Mesenchymal stem cell (in vitro differentiated cells and primary cell): ENCODE measurements around the gene GRIFIN.

Source experiments
- DNase-seq: peaks from one replicate; pipeline ENCODE4 v3.0.0-alpha.2; 2013
- H2AFZ ChIP-seq: one replicate; pipeline ENCODE4 v1.6.1; 2013; ENCODE audit warnings: low read depth, mild to moderate bottlenecking, control low read depth, inconsistent platforms, low read length, moderate library complexity
- H2AK5ac ChIP-seq: 2 replicates; pipeline ENCODE4 v1.6.1; 2013; ENCODE audit warnings: low read length, moderate library complexity, mild to moderate bottlenecking, inconsistent platforms; ENCODE audit not compliant: severe bottlenecking
- H2BK120ac ChIP-seq: one replicate; pipeline ENCODE4 v1.6.1; 2013; ENCODE audit warnings: low read depth, mild to moderate bottlenecking, inconsistent platforms, low read length, moderate library complexity
- H2BK12ac ChIP-seq, 2 experiments: one replicate each; pipeline ENCODE4 v1.6.1; 2013; ENCODE audit warnings: inconsistent platforms in 2 of 2, low read length in 2 of 2, mild to moderate bottlenecking in 2 of 2, moderate library complexity in 2 of 2, control low read depth in 1 of 2
- H2BK15ac ChIP-seq: one replicate; pipeline ENCODE4 v1.6.1; 2013; ENCODE audit warnings: mild to moderate bottlenecking, low read depth, inconsistent platforms; ENCODE audit not compliant: poor library complexity, severe bottlenecking
- H2BK5ac ChIP-seq: 2 replicates; pipeline ENCODE4 v1.6.1; 2013; ENCODE audit warnings: low read depth, mild to moderate bottlenecking, low read length, control low read depth, inconsistent platforms; ENCODE audit not compliant: poor library complexity, severe bottlenecking
- H3K14ac ChIP-seq, 2 experiments: one replicate each; pipeline ENCODE4 v1.6.1; 2013; ENCODE audit warnings: inconsistent platforms in 2 of 2, low read length in 2 of 2, control low read depth in 1 of 2, mild to moderate bottlenecking in 1 of 2, moderate library complexity in 1 of 2
- H3K18ac ChIP-seq, 2 experiments: one replicate each; pipeline ENCODE4 v1.6.1; 2013; ENCODE audit warnings: inconsistent platforms in 2 of 2, low read length in 2 of 2, control low read depth in 1 of 2, low read depth in 1 of 2, mild to moderate bottlenecking in 1 of 2
- H3K23ac ChIP-seq, 2 experiments: one replicate each; pipeline ENCODE4 v1.6.1; 2013; ENCODE audit warnings: inconsistent platforms in 2 of 2, low read length in 2 of 2, mild to moderate bottlenecking in 2 of 2, moderate library complexity in 2 of 2, control low read depth in 1 of 2
- H3K27ac ChIP-seq: 2 replicates; pipeline ENCODE4 v1.5.1; 2013; ENCODE audit warnings: mild to moderate bottlenecking, moderate library complexity, low read length, control low read depth, inconsistent platforms; ENCODE audit not compliant: poor library complexity, severe bottlenecking
- H3K27me3 ChIP-seq, 2 experiments: 2 replicates each; pipeline versions ENCODE4 v1.6.1 to v1.7.0; 2013; ENCODE audit warnings: low read length in 2 of 2, mild to moderate bottlenecking in 2 of 2, moderate library complexity in 2 of 2, control low read depth in 1 of 2, inconsistent platforms in 1 of 2; ENCODE audit not compliant: control insufficient read depth in 1 of 2, insufficient read depth in 1 of 2
- H3K36me3 ChIP-seq, 2 experiments: 2 replicates each; pipeline versions ENCODE4 v1.6.1 to v1.7.0; 2013; ENCODE audit warnings: low read length in 2 of 2, control low read depth in 1 of 2, inconsistent platforms in 1 of 2, low read depth in 1 of 2, mild to moderate bottlenecking in 1 of 2; ENCODE audit not compliant: insufficient read depth in 2 of 2, control insufficient read depth in 1 of 2
- H3K4ac ChIP-seq, 2 experiments: one replicate each; pipeline ENCODE4 v1.6.1; 2013; ENCODE audit warnings: inconsistent platforms in 2 of 2, low read length in 2 of 2, mild to moderate bottlenecking in 2 of 2, moderate library complexity in 2 of 2, control low read depth in 1 of 2, low read depth in 1 of 2
- H3K4me1 ChIP-seq: 2 replicates; pipeline ENCODE4 v1.6.1; 2013; ENCODE audit warnings: low read depth, low read length, control low read depth; ENCODE audit not compliant: control insufficient read depth, insufficient read depth
- H3K4me2 ChIP-seq: 2 replicates; pipeline ENCODE4 v1.6.1; 2013; ENCODE audit warnings: low read length, mild to moderate bottlenecking, inconsistent platforms; ENCODE audit not compliant: poor library complexity, severe bottlenecking
- H3K4me3 ChIP-seq, 2 experiments: 2 replicates each; pipeline versions ENCODE4 v1.5.1 to v1.7.0; 2013; ENCODE audit warnings: low read length in 2 of 2, mild to moderate bottlenecking in 2 of 2, control low read depth in 1 of 2, low read depth in 1 of 2; ENCODE audit not compliant: insufficient read depth in 1 of 2
- H3K79me1 ChIP-seq: replicated peaks from 2 replicates; pipeline ENCODE4 v1.6.1; 2013; ENCODE audit warnings: mild to moderate bottlenecking, control low read depth, low read length, inconsistent platforms; ENCODE audit not compliant: poor library complexity, severe bottlenecking
- H3K9ac ChIP-seq: 2 replicates; pipeline ENCODE4 v1.7.0; 2013; ENCODE audit warnings: mild to moderate bottlenecking, low read length, moderate library complexity
- H3K9me3 ChIP-seq: 2 replicates; pipeline ENCODE4 v1.7.0; 2013; ENCODE audit warnings: mild to moderate bottlenecking, low read length; ENCODE audit not compliant: control insufficient read depth
- H4K8ac ChIP-seq: one replicate; pipeline ENCODE4 v1.6.1; 2013; ENCODE audit warnings: inconsistent platforms, mild to moderate bottlenecking, low read length, moderate library complexity
- H4K91ac ChIP-seq: one replicate; pipeline ENCODE4 v1.6.1; 2013; ENCODE audit warnings: mild to moderate bottlenecking, low read length, inconsistent platforms
- WGBS: methylation state at CpG from one replicate; pipeline ENCODE4 v1.1.7; 2013; ENCODE audit warnings: mixed read lengths; 5-methylcytosine and 5-hydroxymethylcytosine counted together

GRIFIN gene

DNA sequence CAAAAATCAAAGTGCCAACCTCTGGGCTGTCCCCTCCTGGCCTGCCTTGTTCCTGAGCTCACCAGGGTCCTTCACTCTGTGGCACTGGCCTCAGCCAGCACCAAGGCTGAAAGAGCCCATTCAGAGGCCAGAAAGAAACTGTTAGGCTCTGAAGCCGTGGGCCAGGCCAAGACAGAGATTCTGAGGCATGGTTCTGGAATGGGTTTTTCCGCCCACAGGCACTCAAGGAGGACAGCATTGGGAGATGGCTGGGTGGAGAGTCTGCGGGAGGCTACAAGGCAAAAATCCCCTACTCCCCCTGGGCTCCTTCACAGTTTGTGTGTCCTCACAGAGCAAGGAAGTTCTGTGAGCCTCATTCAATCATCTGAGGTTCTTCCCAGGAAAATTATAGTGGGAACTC, 31.7 kb downstream of the GRIFIN start:
- Histone ChIP-seq H2AK5ac (no peak overlapping the region), H3K9me3 (no peaks in the 10 kb centered on the region), H3K4me1 (peaks cover 6% of the 10 kb centered on the region), H4K8ac (peak overlapping the region; percentile 31), H3K27me3 (peaks cover under 1 to 6% of the 10 kb centered on the region in 2 experiments), H2BK15ac (no peak overlapping the region), H3K14ac (no peak overlapping the region), H3K4ac (no peak overlapping the region), H3K4me2 (no peak overlapping the region), H3K9ac (peak overlapping the region; percentile 75), H3K23ac (no peak overlapping the region), H3K18ac (no peak overlapping the region), H3K4me3 (no peak overlapping the region), H3K36me3 (peaks cover 3 to 4% of the 10 kb centered on the region in 2 experiments), H2AFZ (no peak overlapping the region), H3K27ac (no peak overlapping the region), H3K79me1 (no peaks in the 10 kb centered on the region), H2BK12ac (no peak overlapping the region), H4K91ac (no peak overlapping the region), H2BK5ac (no peak overlapping the region), H2BK120ac (no peak overlapping the region)
- WGBS = 82% methylated on average over 2 of the region's 3 CpGs
- DNase-seq = peak; percentile 71

DNA sequence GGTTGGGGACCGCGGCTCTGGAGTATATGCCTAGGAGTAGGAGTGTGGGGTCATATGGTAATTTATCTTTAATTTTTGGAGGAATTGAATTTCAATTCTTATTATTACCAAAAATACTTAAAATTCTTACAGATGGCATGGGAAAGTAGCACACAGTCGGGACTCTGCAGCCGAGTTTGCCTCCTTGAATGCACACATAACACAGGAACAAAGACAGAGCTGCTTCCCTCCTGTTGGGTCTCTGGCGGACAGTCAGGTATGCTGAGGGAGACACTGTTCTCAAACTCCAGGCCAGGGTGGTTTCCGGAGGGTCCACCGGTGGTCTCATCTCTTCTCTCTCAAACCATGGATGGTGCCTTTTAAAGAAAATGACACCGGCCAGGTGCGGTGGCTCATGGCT, 32.7 kb downstream of the GRIFIN start:
- Histone ChIP-seq H3K27me3 (peaks cover 0 to 5% of the 10 kb centered on the region in 2 experiments), H2BK5ac (no peak overlapping the region), H3K23ac (no peak overlapping the region), H3K36me3 (peaks cover 3 to 9% of the 10 kb centered on the region in 2 experiments), H3K4me2 (no peak overlapping the region), H3K27ac (no peak overlapping the region), H3K9me3 (no peaks in the 10 kb centered on the region), H4K8ac (no peak overlapping the region), H2BK15ac (no peak overlapping the region), H3K9ac (no peak overlapping the region), H3K14ac (no peak overlapping the region), H3K4ac (no peak overlapping the region), H3K18ac (no peak overlapping the region), H2BK12ac (no peak overlapping the region), H4K91ac (no peak overlapping the region), H3K4me1 (peaks cover 6% of the 10 kb centered on the region), H3K79me1 (peaks cover 1% of the 10 kb centered on the region), H2AFZ (no peak overlapping the region), H3K4me3 (no peak overlapping the region), H2BK120ac (no peak overlapping the region), H2AK5ac (no peak overlapping the region)
- DNase-seq = no peak
- WGBS = 98% methylated on average over 7 of the region's 9 CpGs

DNA sequence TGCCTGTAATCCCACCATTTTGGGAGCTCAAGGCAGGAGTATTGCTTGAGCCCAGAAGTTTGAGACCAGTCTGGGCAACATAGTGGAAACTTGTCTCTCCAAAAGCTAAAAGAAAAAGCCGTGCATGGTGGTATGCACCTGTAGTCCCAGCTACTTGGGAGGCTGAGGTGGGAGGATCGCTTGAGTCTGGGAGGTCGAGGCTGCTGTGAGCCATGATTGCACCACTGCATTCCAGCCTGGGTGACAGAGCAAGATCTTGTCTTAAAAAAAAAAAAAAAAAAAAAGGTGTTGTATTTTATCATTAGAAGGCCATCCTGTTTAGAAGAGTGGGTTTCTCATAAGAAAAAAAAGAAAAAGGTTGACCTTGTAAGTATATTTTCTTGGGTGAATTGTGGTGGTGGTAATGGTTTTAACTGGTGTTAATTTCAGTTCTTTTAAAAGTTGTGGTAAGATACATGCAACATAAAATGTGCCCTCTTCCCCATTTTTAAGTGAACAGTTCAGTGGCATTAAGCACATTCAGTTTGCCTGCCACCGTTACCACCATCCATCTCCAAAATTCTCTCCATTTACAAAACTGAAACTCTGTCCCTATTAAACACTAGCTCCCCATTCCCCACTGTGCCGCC, 34.7 kb downstream of the GRIFIN start:
- Histone ChIP-seq H3K9ac (no peak overlapping the region), H3K23ac (no peak overlapping the region), H3K27ac (no peak overlapping the region), H2AFZ (no peak overlapping the region), H2BK12ac (no peak overlapping the region), H2AK5ac (no peak overlapping the region), H4K8ac (no peak overlapping the region), H3K4me2 (no peak overlapping the region), H3K4ac (no peak overlapping the region), H3K4me3 (no peak overlapping the region), H4K91ac (no peak overlapping the region), H3K79me1 (peaks cover 10% of the 10 kb centered on the region), H3K27me3 (no peaks in the 10 kb centered on the region), H2BK5ac (no peak overlapping the region), H3K18ac (no peak overlapping the region), H3K9me3 (no peaks in the 10 kb centered on the region), H2BK120ac (no peak overlapping the region), H3K14ac (no peak overlapping the region), H2BK15ac (no peak overlapping the region), H3K4me1 (peaks cover 6% of the 10 kb centered on the region), H3K36me3 (peaks cover 9 to 26% of the 10 kb centered on the region in 2 experiments)
- no peak for DNase-seq
- 92% methylated on average over 4 of the region's 5 CpGs for WGBS

DNA sequence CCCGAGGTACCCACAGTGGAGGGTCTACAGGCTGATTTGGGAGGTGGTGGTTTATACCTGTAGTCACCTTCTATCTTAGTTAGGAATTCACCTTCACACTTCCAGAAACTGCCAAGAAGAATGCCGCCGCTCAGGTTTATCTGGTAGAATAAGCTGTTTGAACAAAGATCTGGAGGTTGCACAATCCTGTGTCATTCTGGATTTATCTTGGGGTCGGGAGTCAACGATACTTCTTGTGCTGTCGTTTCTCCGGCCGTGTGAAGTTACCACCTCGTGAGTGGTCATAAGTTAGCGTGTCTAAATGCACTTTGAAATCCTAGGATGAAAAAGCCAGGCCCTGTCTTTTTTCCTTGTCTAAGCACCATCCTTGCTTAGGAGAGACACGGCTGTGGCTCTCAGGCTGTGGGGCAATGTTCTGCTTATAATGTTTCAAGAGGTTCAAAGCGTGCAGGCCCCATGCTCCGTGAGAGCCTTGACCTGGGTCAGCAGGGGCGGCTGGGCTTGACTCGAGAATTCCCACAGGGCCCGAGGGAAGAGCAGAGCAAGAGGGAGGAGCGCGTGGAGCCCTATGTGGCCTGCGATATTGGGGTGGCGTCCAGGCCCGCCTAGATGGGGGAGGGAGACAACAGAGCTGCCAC, 35.5 kb downstream of the GRIFIN start:
- Histone ChIP-seq H3K36me3 (peaks cover 16 to 30% of the 10 kb centered on the region in 2 experiments), H3K4me3 (no peak overlapping the region), H2AFZ (no peak overlapping the region), H2BK15ac (peak overlapping the region; percentile 79), H3K9ac (no peak overlapping the region), H3K27ac (no peak overlapping the region), H3K14ac (peak overlapping the region in 1 of 2 experiments; percentile 49), H3K4ac (no peak overlapping the region), H3K79me1 (peaks cover 15% of the 10 kb centered on the region), H2BK12ac (no peak overlapping the region), H2AK5ac (no peak overlapping the region), H2BK120ac (no peak overlapping the region), H3K4me2 (no peak overlapping the region), H3K4me1 (peaks cover 3% of the 10 kb centered on the region), H3K9me3 (no peaks in the 10 kb centered on the region), H3K27me3 (no peaks in the 10 kb centered on the region), H4K8ac (no peak overlapping the region), H3K23ac (no peak overlapping the region), H4K91ac (peak overlapping the region; percentile 32), H3K18ac (no peak overlapping the region), H2BK5ac (no peak overlapping the region)
- DNase-seq = peak; percentile 62
- 53% methylated on average over 20 of the region's 21 CpGs for WGBS
